GM21381 (cell line): Measurements from ENCODE around the gene SAPCD1.

Experiments
- ATAC-seq: cut with Tn5 transposase; IDR thresholded peaks from one replicate; pipeline ENCODE4 v1.9.1; 2021; ENCODE audit warnings: mild to moderate bottlenecking, moderate library complexity; ENCODE audit not compliant: unreplicated experiment

SAPCD1 gene

GRCh38 chr6:31749301-31750036 lies 13.0 kb upstream of the SAPCD1 start:
- ATAC-seq: no peak

DNA sequence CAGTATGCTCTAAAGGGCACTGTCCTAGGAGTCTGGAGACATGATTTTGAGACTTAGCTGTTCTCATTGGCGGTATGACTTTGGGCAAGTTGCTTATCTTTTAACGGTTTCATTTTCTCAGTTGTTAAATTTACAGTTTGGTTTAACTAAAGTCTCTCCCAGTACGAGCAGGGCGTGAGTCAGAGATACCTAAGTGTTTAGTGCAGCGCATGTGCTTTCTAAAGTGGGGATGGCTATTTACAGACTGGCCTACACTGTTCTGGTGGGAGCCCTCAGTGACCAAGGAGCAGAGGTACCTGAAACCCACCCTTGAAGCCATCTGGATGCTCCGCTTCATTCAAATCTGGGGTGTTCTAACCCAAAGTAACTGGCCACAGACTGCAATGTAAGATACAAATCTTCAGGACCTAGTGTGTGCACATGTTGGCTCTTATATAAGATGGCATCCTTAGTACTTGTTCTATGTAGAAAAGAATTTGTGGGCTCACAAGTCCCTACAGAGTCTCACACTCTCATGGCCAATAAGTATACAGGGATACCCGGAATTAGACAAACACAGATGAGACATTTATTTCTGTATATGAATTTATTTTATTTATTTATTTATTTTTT lies 11.9 kb upstream of the SAPCD1 start:
- no peak for ATAC-seq

DNA sequence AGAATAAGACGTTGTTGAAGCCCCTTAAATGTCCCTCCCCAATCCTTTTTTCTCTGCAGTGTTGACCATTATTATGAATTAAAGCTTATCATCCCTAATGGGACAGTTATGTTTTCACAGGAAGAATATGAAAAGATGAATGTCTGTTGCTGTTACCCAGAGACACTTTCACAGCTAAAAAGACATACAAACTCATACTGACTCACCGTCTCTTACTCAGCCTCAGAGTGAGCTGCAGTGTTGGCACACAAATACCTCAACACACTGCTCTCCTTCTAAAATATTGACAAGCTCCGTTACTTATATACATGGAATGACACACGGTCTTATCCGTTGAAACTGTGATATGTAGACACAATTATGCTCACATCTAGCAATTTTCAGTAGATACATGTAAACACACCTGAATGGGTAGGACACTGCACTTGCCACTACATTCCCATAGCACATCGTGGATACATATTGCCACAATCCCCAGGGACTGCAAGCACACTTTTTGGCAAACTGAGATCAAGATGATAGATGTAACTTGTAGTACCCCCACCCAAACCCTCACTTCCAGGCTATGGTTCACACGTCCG lies 9.6 kb upstream of the SAPCD1 start:
- no peak for ATAC-seq

DNA sequence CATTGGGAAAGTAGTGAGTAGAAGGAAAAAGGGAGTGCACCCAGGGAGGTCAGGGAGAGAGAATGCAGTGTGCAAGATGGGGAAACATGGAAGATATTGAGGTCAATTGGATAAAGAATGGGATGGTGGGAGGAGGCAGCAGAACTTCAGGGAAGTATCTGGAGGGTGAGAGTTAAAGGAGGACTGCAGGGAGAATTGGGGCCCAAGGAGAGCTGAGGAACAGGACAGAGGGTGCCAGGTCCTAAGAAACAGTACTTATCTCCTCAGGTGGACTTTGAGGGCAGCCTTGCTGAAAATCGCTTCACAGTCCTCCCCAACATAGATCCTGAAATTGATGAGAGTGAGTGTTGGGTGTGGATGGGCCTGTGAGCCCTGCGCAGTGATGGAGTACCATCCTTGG lies 4.2 kb upstream of the SAPCD1 start:
- no peak for ATAC-seq

DNA sequence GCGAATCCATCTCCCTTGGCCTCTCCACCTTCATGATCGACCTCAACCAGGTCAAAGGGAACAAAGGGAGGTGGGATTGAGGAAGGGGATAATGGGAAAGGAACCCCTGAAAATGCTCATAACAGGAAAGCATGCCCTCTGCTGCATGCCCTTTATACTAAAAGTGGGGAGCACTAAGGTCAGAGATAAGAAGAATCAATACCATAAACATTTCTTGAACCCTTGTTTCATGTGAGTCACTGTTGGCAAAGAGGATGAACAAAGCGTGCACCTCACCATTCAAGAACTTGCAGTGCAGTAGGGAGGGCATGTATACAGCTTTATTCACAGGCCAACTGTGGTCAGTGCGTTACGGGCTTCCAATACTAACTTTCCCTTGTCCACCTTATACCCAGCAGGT lies 1.7 kb upstream of the SAPCD1 start:
- no peak for ATAC-seq

DNA sequence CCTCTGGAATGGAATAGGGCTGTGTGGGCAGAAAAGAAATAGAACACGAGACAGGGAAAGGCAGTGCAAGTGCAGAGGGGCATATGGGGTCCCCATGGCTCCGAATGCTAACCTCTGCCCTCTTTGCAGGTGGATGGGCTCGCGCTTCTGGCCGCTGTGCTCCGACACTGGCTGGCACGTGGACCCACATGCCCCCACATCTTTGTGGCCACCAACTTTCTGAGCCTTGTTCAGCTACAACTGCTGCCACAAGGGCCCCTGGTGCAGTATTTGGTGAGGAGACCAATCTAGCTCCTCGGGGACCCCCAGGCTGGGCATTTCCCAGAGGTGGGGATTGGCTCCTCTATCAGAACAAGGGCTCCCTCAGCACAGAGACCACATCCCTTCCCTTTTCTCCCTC lies 1.1 kb upstream of the SAPCD1 start:
- ATAC-seq: no peak

- ATAC-seq: no peak
These were observed 592 bp downstream of the SAPCD1 start for GRCh38 chr6:31762878-31763618.

DNA sequence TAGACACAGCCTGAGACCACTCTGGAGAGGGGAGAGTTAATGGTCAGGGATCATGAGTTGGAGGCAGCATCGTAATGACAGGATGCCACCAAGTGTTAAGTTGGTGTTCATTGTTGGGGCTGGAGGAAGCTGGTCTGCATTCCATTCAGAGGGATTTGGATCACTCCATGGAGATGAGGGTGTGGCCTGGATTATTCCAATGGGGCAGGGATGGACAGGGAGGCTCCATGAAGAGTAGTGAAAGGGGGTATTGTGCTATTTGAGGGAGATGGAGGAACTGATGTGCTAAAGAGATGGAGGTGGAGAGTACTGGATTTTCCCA lies 1.1 kb downstream of the SAPCD1 start:
- ATAC-seq: no peak

- ATAC-seq: no peak
These were observed 1.7 kb downstream of the SAPCD1 start for GRCh38 chr6:31764198-31764597.

DNA sequence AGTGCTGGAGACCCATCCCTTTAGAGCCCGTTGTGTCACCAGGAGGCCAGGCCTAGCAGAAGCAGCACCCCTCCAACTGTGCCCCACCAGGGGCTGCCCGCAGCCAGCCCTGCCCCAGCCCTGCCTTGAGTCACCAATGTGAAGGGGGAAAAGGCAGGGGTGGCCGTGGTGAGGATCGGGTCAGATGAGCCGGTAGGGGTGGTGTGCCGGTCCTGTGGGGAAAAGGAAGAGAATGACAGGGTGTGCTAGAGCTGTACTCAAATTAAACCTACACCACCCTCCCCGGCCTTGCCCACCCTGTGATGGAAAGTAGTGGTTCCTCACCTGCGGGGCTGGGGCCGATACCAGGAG lies 3.1 kb downstream of the SAPCD1 start:
- ATAC-seq: no peak

GRCh38 chr6:31765910-31766794 lies 3.7 kb downstream of the SAPCD1 start:
- ATAC-seq: no peak

DNA sequence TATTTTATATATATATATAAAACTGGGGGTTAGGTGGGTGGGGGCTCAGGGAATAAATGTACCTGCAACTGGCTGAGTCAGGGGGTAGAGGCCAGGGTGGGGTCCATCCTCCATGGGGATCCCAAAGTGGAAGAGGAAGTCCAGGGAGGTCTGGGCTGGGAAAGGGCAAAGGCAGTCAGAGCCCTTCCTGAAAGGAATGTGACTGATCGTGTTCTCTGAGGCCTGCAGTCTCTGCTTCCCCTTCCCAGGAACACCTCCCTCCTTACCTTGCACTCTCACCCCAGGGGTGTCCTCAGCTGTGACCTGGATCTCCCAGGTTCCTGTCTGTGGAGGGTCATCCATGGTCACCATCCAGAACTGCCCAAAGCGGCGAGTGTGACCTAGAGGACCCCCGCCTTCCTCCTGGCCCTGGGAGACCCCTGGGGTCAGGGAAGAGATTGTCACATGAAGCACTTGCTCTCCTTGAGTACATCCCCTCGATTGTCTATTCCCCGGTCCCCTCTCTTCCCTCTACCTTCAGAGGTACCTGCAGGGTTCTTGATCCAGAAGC lies 4.7 kb downstream of the SAPCD1 start:
- no peak for ATAC-seq

DNA sequence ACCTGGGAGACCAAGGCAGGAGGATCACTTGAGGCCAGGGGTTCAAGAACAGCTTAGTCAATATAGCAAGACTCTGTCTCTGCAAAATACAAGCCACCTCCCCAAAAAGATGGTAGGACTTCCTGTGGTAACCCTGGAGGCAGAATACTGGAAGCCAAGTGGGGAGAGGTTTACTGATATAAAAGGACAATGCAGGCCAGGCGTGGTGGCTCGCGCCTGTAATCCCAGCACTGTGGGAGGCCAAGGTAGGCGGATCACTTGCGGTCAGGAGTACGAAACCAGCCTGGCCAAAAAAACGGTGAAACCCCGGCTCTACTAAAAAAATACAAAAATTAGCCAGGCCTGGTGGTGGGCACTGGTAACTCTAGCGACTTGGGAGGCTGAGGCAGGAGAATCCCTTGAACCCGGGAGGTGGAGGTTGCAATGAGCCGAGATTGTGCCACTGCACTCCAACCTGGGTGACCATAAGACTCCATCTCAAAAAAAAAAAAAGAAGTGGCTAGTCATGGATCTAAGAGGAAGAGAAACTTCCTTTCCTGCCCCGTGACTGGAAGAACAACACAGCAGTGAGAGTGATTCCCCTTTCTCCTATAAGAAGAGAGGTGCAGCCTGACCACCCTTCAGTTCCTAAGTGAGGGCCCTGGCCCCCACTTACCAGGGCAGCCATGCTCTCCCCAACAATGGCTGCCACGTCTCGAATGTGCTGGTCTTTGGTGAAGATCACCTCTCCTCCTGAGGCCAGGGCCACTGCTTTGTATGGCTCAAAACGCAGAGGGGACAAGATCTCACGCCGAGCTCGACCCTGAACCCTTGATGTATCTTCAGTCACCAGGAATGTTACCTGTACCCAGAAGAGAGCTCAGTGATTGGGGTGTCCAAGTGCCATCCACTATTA lies 6.2 kb downstream of the SAPCD1 start:
- no peak for ATAC-seq

GRCh38 chr6:31769684-31770371 lies 7.4 kb downstream of the SAPCD1 start:
- no peak for ATAC-seq

DNA sequence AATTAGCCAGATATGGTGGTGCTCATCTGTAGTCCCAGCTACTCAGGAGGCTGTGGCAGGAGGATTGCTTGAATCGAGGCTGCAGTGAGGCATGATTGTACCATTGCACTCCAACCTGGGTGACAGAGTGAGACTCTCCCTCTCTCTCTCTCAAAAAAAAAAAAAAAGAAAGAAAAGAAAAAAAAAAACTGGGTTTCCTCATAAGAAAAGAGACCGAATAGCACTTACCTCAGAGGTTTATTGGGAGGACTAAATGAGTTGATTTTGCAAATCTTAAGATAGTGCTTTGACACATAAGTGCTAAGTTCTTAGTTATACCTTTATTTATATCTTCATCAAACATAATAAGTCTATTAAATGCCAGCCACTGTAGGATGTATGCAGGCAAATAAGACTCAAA lies 8.4 kb downstream of the SAPCD1 start:
- no peak for ATAC-seq

- ATAC-seq: no peak
These were observed 9.5 kb downstream of the SAPCD1 start for GRCh38 chr6:31771992-31772358.

DNA sequence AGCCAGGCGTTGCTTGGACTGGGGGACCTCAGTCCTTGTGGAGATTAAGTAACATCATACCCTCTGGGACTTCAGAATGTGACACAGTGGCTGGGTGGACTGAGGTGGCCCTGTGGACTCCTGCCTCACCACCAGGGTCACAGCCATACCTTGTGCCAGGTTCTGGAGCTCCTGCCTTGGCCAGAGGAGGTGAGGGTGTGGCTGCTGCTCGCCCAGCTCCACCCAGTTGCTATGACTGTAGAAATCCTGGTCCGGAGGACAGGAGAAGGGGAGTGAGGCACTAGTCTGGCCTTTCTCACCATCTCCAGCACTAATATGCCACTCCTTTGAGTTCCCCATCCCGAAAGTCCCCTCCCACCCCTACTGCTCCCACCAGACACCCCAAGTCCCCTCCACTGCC lies 12.7 kb downstream of the SAPCD1 start:
- ATAC-seq: no peak

DNA sequence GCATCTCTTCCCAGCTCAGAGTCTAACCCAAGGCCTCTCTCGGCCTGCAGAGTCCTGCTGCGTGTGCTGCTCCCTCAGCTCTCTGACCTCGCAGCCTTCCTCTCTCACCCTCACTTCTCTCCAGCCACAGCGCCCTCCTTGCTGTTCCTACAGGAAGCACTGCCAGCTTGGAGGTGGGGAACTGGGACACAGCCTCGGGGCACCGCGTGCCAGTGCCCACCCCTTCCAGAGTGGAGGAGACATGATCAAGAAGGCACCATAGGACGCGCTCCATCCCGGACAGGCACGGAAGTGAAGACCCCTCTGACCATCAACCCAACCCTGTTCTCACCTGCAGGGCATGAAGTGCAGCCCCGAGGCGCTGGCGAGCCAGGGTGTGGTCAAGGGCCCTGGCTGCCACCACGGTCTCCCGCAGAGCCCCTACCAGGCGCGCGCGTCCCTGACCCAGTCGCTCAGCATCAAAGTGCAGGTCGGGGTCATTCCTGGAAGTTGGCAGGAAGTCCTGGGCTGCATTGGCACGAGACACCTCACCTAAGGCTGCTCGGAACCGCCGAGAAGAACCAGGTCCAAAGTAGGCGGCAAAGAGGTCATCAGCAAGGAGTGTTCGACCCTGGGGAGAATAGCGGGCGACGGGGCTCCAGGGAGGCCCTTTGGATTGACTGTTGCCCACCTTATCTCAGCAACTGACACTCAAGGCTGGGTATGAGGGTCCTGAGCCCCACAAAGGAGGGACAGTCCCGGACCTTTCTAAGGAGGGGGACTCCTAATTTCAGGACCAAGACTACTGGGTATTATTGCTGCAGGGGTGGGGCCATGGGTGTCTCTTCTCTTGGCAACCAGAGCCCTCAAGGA lies 13.4 kb downstream of the SAPCD1 start:
- no peak for ATAC-seq
